HG03097 (cell line): ENCODE results near the gene CTF1.
A peak's percentile ranks its signal among the peaks of the same experiment; 100 is the strongest.
"Not testable (repeated sequence)": the region's sequence is repeated elsewhere in the genome, so short reads cannot be mapped to it uniquely, and the experiment has no call there.

Experiments
- ATAC-seq: cut with Tn5 transposase; IDR thresholded peaks from one replicate; pipeline ENCODE4 v1.9.1; 2021; ENCODE audit not compliant: unreplicated experiment, low FRiP score

CTF1 gene

GRCh38 chr16:30896261-30896888, at the start of gene CTF1:
TSS of gene CTF1 (plus strand) at chr16:30896614. CDS start at chr16:30896644, 30 bp downstream.
- ATAC-seq, result no peak

GRCh38 chr16:30846649-30847402, 49.6 kb upstream of the CTF1 start:
- ATAC-seq, result no peak

GRCh38 chr16:30850246-30850645, 46.2 kb upstream of the CTF1 start:
- ATAC-seq, result no peak

GRCh38 chr16:30853758-30854157, 42.7 kb upstream of the CTF1 start:
- no peak for ATAC-seq

GRCh38 chr16:30858111-30858495, 38.3 kb upstream of the CTF1 start:
- ATAC-seq, result no peak

GRCh38 chr16:30858829-30859423, 37.5 kb upstream of the CTF1 start:
- no peak for ATAC-seq

- not testable (repeated sequence) for ATAC-seq
Measured at GRCh38 chr16:30860729-30861128, 35.7 kb upstream of the CTF1 start.

GRCh38 chr16:30863178-30863577, 33.2 kb upstream of the CTF1 start:
- not testable (repeated sequence) for ATAC-seq

GRCh38 chr16:30866031-30866430, 30.4 kb upstream of the CTF1 start:
- no peak for ATAC-seq

GRCh38 chr16:30867747-30868146, 28.7 kb upstream of the CTF1 start:
- no peak for ATAC-seq

- ATAC-seq, result no peak
Measured at GRCh38 chr16:30870904-30871303, 25.5 kb upstream of the CTF1 start.

- ATAC-seq, result no peak
Measured at GRCh38 chr16:30874244-30874820, 22.1 kb upstream of the CTF1 start.

GRCh38 chr16:30874821-30875717, 21.3 kb upstream of the CTF1 start:
- peak; percentile 80 for ATAC-seq

- no peak for ATAC-seq
Measured at GRCh38 chr16:30875871-30876801, 20.3 kb upstream of the CTF1 start.

- no peak for ATAC-seq
Measured at GRCh38 chr16:30876867-30877266, 19.5 kb upstream of the CTF1 start.

GRCh38 chr16:30882429-30883310, 13.7 kb upstream of the CTF1 start:
- ATAC-seq, result no peak

GRCh38 chr16:30884760-30885159, 11.7 kb upstream of the CTF1 start:
- no peak for ATAC-seq

GRCh38 chr16:30885196-30885595, 11.2 kb upstream of the CTF1 start:
- no peak for ATAC-seq
